Measurements from ENCODE around the gene COMMD7. TPM values are rescaled to one million over a fixed set of nuclear protein-coding genes. Genes with fewer than 3 reads are reported as not detected.

COMMD7 gene
- total and polyA plus RNA-seq, 9 of the 15 experiments (the other 6 are each of a cell fraction or from before 2014, with no cell fraction given), result 11.9 to 69.1 (median 34.7) TPM

- TF ChIP-seq ETV1 (tag; conservative IDR thresholded peaks at IDR 0.05; ENCODE audit: low read depth) (0 out of 2 replicates have a peak, but pooled peaks have one; percentile 25), ZFX (CRISPR knock-in tag; IDR thresholded peaks at IDR 0.05) (peak; percentile 34; the same call in 1 of the 2 replicates), RBM39 (optimal IDR thresholded peaks at IDR 0.05; ENCODE audit: low read depth, low read length) (no peak), ZNF174 (CRISPR knock-in tag; IDR thresholded peaks at IDR 0.05) (no peak), ID3 (CRISPR knock-in tag; IDR thresholded peaks at IDR 0.05) (no peak), ID3 (tag; IDR thresholded peaks at IDR 0.05) (peak; percentile 45; the same call in 1 of the 2 replicates), ARID1B (IDR thresholded peaks at IDR 0.05) (peak; percentile 31; the same call in 1 of the 2 replicates), ZNF766 (CRISPR knock-in tag; conservative IDR thresholded peaks at IDR 0.05) (peak; percentile 60; the same call in 1 of the 2 replicates), ZNF589 (CRISPR knock-in tag; IDR thresholded peaks at IDR 0.05; ENCODE audit: low read depth) (0 out of 2 replicates have a peak, but pooled peaks have one; percentile 19), NFRKB (IDR thresholded peaks at IDR 0.05; ENCODE audit: low read depth) (peak; percentile 87), JUNB (CRISPR knock-in tag; conservative IDR thresholded peaks at IDR 0.05) (no peak), BRD9 (IDR thresholded peaks at IDR 0.05; ENCODE audit: low read depth, partially characterized antibody) (peak; percentile 57), FOSL1 (tag; conservative IDR thresholded peaks at IDR 0.05) (peak; percentile 30; the same call in 1 of the 2 replicates), PKNOX1 (IDR thresholded peaks at IDR 0.05) (peak; percentile 43), CEBPG (CRISPR knock-in tag; IDR thresholded peaks at IDR 0.05) (peak; percentile 94), CEBPG (tag; conservative IDR thresholded peaks at IDR 0.05 in 1 of 2, IDR thresholded peaks at IDR 0.05 in 1 of 2) (peak; percentile 92 to 96), ATF7 (IDR thresholded peaks at IDR 0.05) (peak; percentile 90), MYC (IDR thresholded peaks at IDR 0.05; ENCODE audit: low read depth, low read length) (0 out of 2 replicates have a peak, but pooled peaks have one; percentile 31), MYC (CRISPR knock-in tag; IDR thresholded peaks at IDR 0.05; ENCODE audit: borderline replicate concordance, low read depth) (no peak), TRIM24 (IDR thresholded peaks at IDR 0.05) (peak; percentile 54 to 69; a peak in 3 of 4 replicates), HIVEP1 (CRISPR knock-in tag; IDR thresholded peaks at IDR 0.05) (no peak), MEIS2 (IDR thresholded peaks at IDR 0.05; ENCODE audit: partially characterized antibody) (no peak), THRB (CRISPR knock-in tag; conservative IDR thresholded peaks at IDR 0.05) (0 out of 2 replicates have a peak, but pooled peaks have one; percentile 9), ATF4 (CRISPR knock-in tag; IDR thresholded peaks at IDR 0.05) (peak; percentile 88), WHSC1 (IDR thresholded peaks at IDR 0.05; ENCODE audit: low read length) (no peak), NCOA4 (IDR thresholded peaks at IDR 0.05; ENCODE audit: partially characterized antibody) (no peak), HDAC2 (IDR thresholded peaks at IDR 0.05) (peak; percentile 39; the same call in 1 of the 2 replicates), ESRRA (IDR thresholded peaks at IDR 0.05; ENCODE audit: borderline replicate concordance, low read depth) (peak; percentile 91)
Measured at GRCh38 chr20:32672394-32672981, 70.8 kb downstream of the COMMD7 start (continued).
